GM21723 (cell line): ENCODE results near the gene APBA2.

Source experiments
- ATAC-seq: cut with Tn5 transposase; IDR thresholded peaks from one replicate; pipeline ENCODE4 v1.9.1; 2021; ENCODE audit warnings: mild to moderate bottlenecking, moderate library complexity; ENCODE audit not compliant: unreplicated experiment

Gene APBA2

DNA sequence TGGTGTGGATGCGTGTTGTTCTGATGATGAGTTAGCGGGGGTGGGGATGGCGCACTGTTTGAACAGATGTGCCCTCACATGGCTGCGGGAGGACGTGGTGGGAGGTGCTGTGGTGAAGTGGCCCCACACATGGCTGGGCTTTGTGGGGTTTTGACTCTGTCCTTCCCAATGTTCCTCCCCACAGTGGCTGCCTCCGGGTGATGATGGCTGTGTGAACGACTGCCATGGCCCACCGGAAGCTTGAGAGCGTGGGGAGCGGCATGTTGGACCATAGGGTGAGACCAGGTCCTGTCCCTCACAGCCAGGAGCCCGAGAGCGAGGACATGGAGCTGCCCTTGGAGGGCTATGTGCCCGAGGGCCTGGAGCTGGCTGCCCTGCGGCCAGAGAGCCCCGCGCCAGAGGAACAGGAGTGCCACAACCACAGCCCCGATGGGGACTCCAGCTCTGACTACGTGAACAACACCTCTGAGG is 167.9 kb downstream of the APBA2 start:
- ATAC-seq = no peak

DNA sequence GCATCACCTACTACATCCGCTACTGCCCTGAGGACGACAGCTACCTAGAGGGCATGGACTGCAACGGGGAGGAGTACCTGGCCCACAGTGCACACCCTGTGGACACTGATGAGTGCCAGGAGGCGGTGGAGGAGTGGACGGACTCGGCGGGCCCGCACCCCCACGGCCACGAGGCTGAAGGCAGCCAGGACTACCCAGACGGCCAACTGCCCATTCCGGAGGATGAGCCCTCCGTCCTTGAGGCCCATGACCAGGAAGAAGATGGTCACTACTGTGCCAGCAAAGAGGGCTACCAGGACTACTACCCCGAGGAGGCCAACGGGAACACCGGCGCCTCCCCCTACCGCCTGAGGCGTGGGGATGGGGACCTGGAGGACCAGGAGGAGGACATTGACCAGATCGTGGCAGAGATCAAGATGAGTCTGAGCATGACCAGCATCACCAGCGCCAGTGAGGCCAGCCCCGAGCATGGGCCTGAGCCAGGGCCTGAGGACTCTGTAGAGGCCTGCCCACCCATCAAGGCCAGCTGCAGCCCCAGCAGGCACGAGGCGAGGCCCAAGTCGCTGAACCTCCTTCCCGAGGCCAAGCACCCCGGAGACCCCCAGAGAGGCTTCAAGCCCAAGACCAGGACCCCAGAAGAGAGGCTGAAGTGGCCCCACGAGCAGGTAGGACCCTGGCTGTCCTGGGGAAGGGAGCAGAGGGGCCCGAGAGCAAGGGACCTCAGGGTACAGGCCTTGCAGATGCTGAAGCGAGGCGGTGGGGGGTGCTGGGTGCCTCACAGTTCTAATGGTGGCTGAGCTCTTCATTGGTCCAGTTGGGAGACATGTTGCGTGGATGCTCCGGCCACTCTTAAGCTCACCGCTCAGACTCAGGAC is 168.6 kb downstream of the APBA2 start:
- ATAC-seq = no peak

DNA sequence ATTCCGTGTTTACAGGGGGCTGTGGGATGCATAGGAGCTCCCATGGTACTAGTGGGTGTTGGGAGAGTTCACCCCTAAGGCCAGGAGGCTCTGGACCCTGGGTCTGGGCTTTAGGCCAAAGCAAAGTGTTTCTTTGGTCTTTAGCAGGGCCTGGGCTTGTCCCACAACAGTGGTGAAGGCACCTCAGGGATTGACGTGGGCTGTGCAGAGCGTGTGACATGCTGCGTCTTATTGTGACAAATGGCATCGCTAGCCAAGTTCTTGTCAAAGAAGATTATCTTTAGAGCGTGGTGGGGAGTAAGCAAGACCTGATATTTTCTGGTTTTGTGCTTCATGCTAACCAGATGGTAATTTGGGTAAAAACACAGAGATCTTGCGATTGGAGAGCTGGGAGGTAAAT is 170.1 kb downstream of the APBA2 start:
- no peak for ATAC-seq

GRCh38 chr15:29056839-29057450 is 171.2 kb downstream of the APBA2 start:
- no peak for ATAC-seq

- ATAC-seq = no peak
These were observed 172.1 kb downstream of the APBA2 start for GRCh38 chr15:29057856-29058255.

DNA sequence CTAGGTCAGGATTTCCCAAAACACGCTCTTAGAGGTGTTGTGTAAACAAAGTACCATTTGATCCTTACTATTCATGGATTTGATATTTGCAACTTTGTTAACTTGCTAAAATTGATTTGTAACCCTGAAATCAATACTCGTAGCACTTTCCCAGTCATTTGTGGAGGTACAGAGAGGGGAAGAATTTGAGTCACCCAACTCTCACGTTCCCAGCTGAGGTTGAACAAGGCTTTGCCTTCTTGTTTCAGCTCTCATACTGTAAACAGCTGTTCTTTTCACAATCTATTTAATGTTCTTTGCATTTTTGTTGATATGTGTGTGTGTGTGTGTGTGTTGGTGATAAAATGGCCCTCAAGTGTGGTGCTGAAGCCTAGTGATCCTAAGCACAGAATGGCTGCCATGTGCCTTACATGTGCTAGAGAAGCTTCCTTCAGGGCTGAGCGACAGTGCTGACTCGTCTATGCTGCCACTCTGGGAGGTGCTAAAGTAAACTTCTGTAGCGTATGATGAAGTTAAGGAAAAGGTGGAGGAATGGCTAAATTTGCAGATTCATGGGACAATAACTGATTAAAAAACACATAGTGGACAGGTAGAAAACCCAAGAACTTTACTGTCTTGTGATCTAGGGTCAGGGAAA is 173.2 kb downstream of the APBA2 start:
- ATAC-seq = no peak

DNA sequence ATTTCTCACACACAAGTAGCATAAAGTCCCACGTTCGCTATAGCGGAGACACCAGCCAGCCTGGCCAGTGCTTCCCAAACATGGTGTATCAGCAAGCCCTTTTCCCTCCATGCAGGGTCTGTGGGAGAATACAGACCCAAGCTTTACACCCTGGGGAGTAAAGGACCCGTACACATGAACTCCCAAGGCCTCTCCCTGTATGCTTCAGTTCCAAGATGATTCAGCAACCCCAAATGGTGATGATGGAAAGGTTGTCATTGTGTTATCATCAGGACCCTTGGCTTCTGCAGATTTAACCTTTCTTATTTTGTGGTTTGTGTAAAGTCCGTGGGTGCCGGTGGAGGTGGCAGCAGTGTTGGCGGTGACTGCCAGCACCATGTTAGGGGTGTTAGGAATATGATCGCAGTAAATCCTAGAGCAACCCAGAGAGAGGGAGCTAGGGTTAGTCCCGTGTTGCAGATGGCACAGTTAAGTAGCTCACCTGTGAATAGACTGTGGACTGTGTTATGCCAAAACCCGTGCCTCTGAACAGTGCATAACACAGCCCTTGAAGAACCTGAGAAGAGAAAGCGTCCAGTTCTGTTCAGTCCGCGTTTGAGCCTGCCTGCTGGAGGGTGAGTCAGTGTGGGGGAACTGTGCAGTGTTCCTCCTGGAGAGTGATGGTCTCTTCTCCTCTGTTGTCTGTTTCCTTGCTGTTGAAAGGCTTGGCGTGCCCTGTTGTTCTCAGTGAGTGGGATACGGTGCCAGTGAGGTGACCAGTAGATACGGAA is 174.3 kb downstream of the APBA2 start:
- ATAC-seq = no peak

DNA sequence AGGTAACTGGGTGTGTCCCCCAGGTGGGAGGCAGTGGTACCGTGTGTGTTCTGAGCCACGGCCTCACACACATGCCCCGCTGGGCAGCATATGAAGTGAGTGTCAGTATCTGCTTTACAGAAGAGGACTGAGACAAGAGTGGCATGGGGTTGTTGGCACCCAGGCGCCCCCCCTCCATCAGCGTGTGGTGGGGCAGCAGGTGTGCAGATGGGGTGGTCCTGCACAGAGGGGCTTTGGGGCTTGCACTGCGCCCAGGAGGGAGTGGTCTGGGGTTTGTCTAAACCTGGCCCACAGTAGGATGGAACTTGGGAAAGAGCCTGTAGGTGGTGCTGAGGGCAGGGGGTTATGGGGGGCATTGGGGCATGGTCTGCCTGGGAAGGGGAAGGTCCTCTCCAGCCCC is 176.0 kb downstream of the APBA2 start:
- no peak for ATAC-seq

GRCh38 chr15:29062179-29062591 is 176.4 kb downstream of the APBA2 start:
- no peak for ATAC-seq

DNA sequence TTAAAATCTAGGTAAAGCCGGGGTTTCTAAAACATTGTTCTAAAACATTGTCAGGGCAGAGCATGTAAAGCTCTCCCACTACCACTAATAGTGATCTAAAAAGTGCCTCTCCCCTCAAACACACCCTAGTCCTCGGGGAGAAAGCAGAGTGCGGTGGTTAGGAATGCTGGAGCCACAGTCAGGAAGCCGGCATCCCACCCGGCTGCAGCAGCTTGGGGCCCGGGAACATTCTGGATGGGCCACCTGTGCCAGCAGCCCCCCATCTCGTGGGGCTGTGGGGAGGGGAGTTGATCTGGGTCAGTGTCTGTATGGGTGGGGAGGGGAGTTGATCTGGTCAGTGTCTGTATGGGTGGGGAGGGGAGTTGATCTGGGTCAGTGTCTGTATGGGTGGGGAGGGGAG is 176.9 kb downstream of the APBA2 start:
- ATAC-seq = no peak

- ATAC-seq = no peak
These were observed 177.9 kb downstream of the APBA2 start for GRCh38 chr15:29063646-29064045.

GRCh38 chr15:29064290-29064689 is 178.5 kb downstream of the APBA2 start:
- no peak for ATAC-seq

- ATAC-seq = no peak
These were observed 179.0 kb downstream of the APBA2 start for GRCh38 chr15:29064731-29065130.

DNA sequence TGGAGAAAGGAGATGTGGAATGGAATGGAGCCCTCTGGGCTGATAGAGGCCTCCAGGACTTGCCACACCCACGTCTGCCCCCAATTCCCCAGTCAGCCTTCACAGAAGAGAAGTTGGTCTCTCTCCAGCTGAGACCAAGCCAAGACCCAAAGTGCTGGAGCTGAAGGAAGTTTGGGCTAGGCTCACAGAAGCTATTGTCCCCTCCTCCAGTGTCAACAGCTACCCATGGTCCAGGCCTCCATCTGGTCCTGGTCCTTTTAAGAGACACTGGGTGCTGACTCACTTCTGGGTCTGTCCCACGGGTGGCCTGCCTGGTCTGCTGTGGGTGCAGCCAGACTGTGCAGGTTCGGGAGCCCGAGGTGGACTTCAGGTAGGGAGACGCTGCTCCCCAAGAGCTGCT is 179.8 kb downstream of the APBA2 start:
- ATAC-seq = no peak

DNA sequence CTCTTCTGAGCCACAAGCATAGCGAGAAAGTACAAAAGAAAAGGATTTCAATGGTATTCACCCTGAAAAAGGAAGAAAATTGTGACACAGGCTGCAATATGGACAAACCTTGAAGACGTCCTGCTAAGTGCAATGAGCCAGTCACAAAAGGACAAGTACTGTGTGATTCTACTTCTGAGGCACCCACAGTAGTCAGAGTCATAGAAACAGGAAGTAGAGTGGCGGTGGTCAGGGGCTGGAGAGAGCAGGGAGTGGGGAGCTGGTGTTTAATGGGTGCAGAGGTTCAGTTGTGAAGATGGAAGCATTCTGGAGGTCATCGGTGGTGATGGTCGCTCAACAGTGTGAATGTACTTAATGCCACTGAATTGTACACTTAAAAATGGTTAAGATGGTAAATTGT is 180.5 kb downstream of the APBA2 start:
- no peak for ATAC-seq

DNA sequence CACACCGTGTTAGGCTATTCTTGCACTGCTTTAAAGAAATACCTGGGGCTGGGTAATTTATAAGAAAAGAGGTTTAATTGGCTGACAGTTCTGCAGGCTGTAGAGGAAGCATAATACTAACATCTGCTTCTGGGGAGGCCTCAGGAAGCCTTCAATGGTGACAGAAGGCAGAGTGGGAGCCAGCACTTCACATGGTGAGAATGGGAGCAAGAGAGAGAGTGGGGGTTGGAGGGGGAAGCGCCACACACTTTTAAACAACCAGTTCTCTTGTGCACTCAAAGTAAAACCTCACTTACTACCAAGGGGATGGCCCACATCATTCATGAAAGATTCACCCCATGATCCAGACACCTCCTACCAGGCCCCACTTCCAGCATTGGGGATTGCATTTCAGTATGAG is 181.1 kb downstream of the APBA2 start:
- ATAC-seq = no peak

DNA sequence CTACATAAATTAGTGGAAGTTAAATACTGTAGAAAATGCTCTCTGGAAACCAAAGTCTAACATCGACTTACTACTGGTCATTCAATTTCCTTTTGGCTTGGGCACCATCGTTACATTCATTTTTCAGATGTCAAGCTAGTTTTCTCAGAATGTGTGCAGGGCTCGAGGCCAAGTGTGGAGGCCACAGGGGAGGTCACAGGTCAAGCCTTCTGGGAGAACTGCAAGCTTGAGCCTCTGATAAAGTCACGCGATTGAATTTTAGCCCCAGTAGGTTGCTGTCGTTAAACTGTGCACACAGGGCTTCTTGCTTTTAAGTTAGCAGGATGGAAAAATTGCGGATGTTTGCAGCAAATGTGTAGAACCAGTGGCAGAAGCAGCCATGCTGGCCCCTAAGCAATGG is 182.2 kb downstream of the APBA2 start:
- ATAC-seq = no peak

GRCh38 chr15:29070471-29071231 is 184.9 kb downstream of the APBA2 start:
- ATAC-seq = no peak

DNA sequence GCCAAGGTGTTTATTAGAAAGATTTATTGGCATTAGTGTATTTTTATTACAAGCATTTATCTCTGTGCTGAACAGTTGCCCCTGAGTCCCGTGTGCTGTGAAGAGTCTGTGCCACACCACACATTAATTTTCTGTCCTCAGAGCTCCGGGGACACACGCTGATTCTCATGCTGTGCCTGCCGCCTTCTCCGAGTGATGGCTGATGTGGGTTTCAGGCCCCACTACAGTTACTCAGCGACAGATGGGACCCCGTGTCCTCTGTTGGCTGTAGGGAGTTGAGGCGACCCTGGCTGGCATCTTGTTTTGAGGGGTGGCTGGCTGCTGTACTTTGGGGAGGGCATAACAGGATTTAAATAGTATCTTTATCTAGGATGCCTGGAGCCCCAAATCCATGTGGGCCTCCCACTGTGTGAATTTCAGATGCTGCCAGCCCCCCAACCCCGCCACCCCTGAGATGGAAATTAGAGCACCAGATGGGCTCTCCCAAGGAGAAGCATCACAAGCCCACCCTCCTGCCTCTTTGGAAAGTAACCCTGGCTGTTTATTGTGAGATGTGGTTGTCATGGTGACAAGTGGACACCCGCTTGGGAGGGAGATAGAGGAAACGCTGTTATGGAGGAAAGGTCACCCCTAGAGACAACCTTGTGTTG is 185.6 kb downstream of the APBA2 start:
- no peak for ATAC-seq

DNA sequence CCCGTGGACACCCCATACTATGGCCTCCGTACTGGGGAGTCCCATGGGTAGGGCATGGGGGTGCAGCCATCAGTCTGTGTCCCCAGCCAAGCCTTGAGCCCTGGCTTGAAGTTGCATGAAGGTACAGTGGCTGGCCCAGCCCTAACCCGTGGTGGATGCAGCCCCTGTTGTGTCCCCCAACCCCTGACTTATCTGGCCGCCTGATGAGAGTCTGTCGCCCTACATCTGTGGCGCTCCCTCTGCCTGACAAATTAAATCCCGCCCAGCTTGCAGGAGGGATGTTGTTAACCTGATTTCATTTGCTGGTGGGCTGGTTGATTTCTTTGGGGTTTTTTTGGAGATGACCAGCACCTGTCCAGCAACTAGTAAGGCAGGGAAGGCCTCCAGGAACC is 186.1 kb downstream of the APBA2 start:
- no peak for ATAC-seq
